Measurements from ENCODE around the gene PIGN. TPM values are rescaled to one million over a fixed set of nuclear protein-coding genes. Genes with fewer than 3 reads are reported as not detected.
A peak's percentile ranks its signal among the peaks of the same experiment; 100 is the strongest.

PIGN gene
- total RNA-seq, 1 donor: 57.0 TPM

GRCh38 chr18:62198259-62198658, 11.4 kb upstream of the PIGN start:
- H3K4me3 ChIP-seq (ENCODE audit: low read depth, low read length): no peak overlapping the region
- DNase-seq (ENCODE audit: low read depth): no peak
- no peak for TF ChIP-seq CTCF (IDR thresholded peaks at IDR 0.05; ENCODE audit: insufficient read depth, low read depth, low read length)

GRCh38 chr18:62196980-62197379, 10.1 kb upstream of the PIGN start:
- TF ChIP-seq CTCF (IDR thresholded peaks at IDR 0.05; ENCODE audit: insufficient read depth, low read depth, low read length): no peak
- no peak for DNase-seq (ENCODE audit: low read depth)

GRCh38 chr18:62196079-62196478, 9.2 kb upstream of the PIGN start:
- H3K4me3 ChIP-seq (ENCODE audit: low read depth, low read length): no peak overlapping the region
- peak; percentile 28 for TF ChIP-seq CTCF (IDR thresholded peaks at IDR 0.05; ENCODE audit: insufficient read depth, low read depth, low read length)
- DNase-seq (ENCODE audit: low read depth): no peak

More at GRCh38 chr18:62196980-62197379, 10.1 kb upstream of the PIGN start:
- no peak overlapping the region for H3K4me3 ChIP-seq (ENCODE audit: low read depth, low read length)

- DNase-seq (ENCODE audit: low read depth): no peak
- peak overlapping the region; percentile 83 for H3K4me3 ChIP-seq (ENCODE audit: low read depth, low read length)
- no peak for TF ChIP-seq CTCF (IDR thresholded peaks at IDR 0.05; ENCODE audit: insufficient read depth, low read depth, low read length)
Measured at GRCh38 chr18:62189208-62189607, 2.4 kb upstream of the PIGN start.

GRCh38 chr18:62187543-62188510, 971 bp upstream of the PIGN start:
- TF ChIP-seq CTCF (IDR thresholded peaks at IDR 0.05; ENCODE audit: insufficient read depth, low read depth, low read length): no peak
- peak; percentile 7 for DNase-seq (ENCODE audit: low read depth)
- H3K4me3 ChIP-seq (ENCODE audit: low read depth, low read length): peak overlapping the region; percentile 83

GRCh38 chr18:62186499-62186773, 420 bp downstream of the PIGN start:
- no peak for TF ChIP-seq CTCF (IDR thresholded peaks at IDR 0.05; ENCODE audit: insufficient read depth, low read depth, low read length)
- peak overlapping the region; percentile 83 for H3K4me3 ChIP-seq (ENCODE audit: low read depth, low read length)
- DNase-seq (ENCODE audit: low read depth): no peak

All from fibroblast of villous mesenchyme (primary cell).